Fibroblast of lung (primary cell): ENCODE data around the gene VSTM2A. TPM values are rescaled to one million over a fixed set of nuclear protein-coding genes. Genes with fewer than 3 reads are reported as not detected.

ENCODE experiments used
- DNase-seq, 2 donors: peaks; one replicate each; pipeline versions ENCODE4 v3.0.0 to v3.0.0-alpha.2; 2010; ENCODE audit warnings: low read depth in 2 of 2
- H2AFZ ChIP-seq: 2 replicates; pipeline ENCODE4 v1.5.1; 2012; ENCODE audit warnings: low read length, control low read depth, inconsistent platforms
- H3K27ac ChIP-seq: 2 replicates; pipeline ENCODE4 v1.5.1; 2011; ENCODE audit warnings: low read length, control low read depth; ENCODE audit not compliant: insufficient read depth
- H3K27me3 ChIP-seq: 2 replicates; pipeline ENCODE4 v1.5.1; 2011; ENCODE audit warnings: mild to moderate bottlenecking, low read length; ENCODE audit not compliant: control insufficient read depth, insufficient read depth
- H3K36me3 ChIP-seq: 2 replicates; pipeline ENCODE4 v1.5.1; 2011; ENCODE audit warnings: low read length; ENCODE audit not compliant: control insufficient read depth, insufficient read depth
- H3K4me1 ChIP-seq: 2 replicates; pipeline ENCODE4 v1.5.1; 2011; ENCODE audit warnings: low read length; ENCODE audit not compliant: control insufficient read depth, insufficient read depth; ENCODE audit errors: extremely low read depth
- H3K4me2 ChIP-seq: 2 replicates; pipeline ENCODE4 v1.5.1; 2011; ENCODE audit warnings: low read length, control low read depth; ENCODE audit not compliant: insufficient read depth; ENCODE audit errors: extremely low read depth
- H3K4me3 ChIP-seq, 4 experiments: fragments of 200-600 bp in 1 of 4; sonication (generic) in 1 of 4; replicated peaks in 1 of 4; 2 replicates each; pipeline ENCODE4 v1.5.1; 2011 to 2016; ENCODE audit warnings: low read length in 4 of 4, low read depth in 3 of 4, mild to moderate bottlenecking in 3 of 4, control low read depth in 2 of 4, inconsistent platforms in 1 of 4, mixed read lengths in 1 of 4; ENCODE audit not compliant: insufficient read depth in 1 of 4; ENCODE audit errors: control extremely low read depth in 1 of 4
- H3K79me2 ChIP-seq: 2 replicates; pipeline ENCODE4 v1.5.1; 2012; ENCODE audit warnings: mild to moderate bottlenecking, low read length, inconsistent platforms; ENCODE audit not compliant: control insufficient read depth, insufficient read depth
- H3K9ac ChIP-seq: 2 replicates; pipeline ENCODE4 v1.5.1; 2011; ENCODE audit warnings: mild to moderate bottlenecking, low read length, control low read depth; ENCODE audit not compliant: insufficient read depth
- H3K9me3 ChIP-seq: 2 replicates; pipeline ENCODE4 v1.5.1; 2012; ENCODE audit warnings: low read depth, low read length; ENCODE audit not compliant: control insufficient read depth, insufficient read depth
- H4K20me1 ChIP-seq: 2 replicates; pipeline ENCODE4 v1.5.1; 2011; ENCODE audit warnings: low read length; ENCODE audit not compliant: control insufficient read depth, insufficient read depth; ENCODE audit errors: extremely low read depth
- EZH2 ChIP-seq: IDR thresholded peaks from 2 replicates; pipeline ENCODE4 v1.5.1; 2012; ENCODE audit warnings: low read length, control low read depth, mild to moderate bottlenecking; ENCODE audit errors: missing control alignments
- polyA plus RNA-seq, 2 donors: library from polyadenylated mRNA; depleted of rRNA in 1 of 2; stranded (reverse) in 1 of 2; unstranded in 1 of 2; fragments of >200 nt; gene quantifications; 2 replicates each; pipeline ENCODE4 v1.2.1, GENCODE V29; 2011 to 2012; ENCODE audit warnings: missing spikeins in 1 of 2
- total RNA-seq: library from RNA; depleted of rRNA; stranded (reverse); fragments of >200 nt; gene quantifications from 2 replicates; pipeline ENCODE4 v1.2.1, GENCODE V29; 2014
- TF ChIP-seq, protein P1 (sequence below), 2 donors: IDR thresholded peaks in 1 of 2; conservative IDR thresholded peaks in 1 of 2; 1 replicate in 1 of 2; 2 replicates in 1 of 2; pipeline ENCODE4 v1.5.1; 2011 to 2012; ENCODE audit warnings: low read length in 2 of 2, control low read depth in 1 of 2, inconsistent platforms in 1 of 2, low read depth in 1 of 2, mild to moderate bottlenecking in 1 of 2

VSTM2A gene
- total and polyA plus RNA-seq, 2 donors (not counting 1 experiment from before 2014, with no cell fraction given), result not detected

- DNase-seq, result no peak
- H3K4me2 ChIP-seq, result no peak overlapping the region
- no peak overlapping the region for H3K27ac ChIP-seq
- H3K36me3 ChIP-seq, result no peaks in the 10 kb centered on the region
- no peak overlapping the region for H3K4me3 ChIP-seq
- no peaks in the 10 kb centered on the region for H3K79me2 ChIP-seq
- H2AFZ ChIP-seq, result no peak overlapping the region
- no peak overlapping the region for H3K9ac ChIP-seq
- peaks cover 20% of the 10 kb centered on the region for H3K27me3 ChIP-seq
- no peaks in the 10 kb centered on the region for H3K9me3 ChIP-seq
- no peaks in the 10 kb centered on the region for H4K20me1 ChIP-seq
- TF ChIP-seq, protein P1, sequence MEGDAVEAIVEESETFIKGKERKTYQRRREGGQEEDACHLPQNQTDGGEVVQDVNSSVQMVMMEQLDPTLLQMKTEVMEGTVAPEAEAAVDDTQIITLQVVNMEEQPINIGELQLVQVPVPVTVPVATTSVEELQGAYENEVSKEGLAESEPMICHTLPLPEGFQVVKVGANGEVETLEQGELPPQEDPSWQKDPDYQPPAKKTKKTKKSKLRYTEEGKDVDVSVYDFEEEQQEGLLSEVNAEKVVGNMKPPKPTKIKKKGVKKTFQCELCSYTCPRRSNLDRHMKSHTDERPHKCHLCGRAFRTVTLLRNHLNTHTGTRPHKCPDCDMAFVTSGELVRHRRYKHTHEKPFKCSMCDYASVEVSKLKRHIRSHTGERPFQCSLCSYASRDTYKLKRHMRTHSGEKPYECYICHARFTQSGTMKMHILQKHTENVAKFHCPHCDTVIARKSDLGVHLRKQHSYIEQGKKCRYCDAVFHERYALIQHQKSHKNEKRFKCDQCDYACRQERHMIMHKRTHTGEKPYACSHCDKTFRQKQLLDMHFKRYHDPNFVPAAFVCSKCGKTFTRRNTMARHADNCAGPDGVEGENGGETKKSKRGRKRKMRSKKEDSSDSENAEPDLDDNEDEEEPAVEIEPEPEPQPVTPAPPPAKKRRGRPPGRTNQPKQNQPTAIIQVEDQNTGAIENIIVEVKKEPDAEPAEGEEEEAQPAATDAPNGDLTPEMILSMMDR (conservative IDR thresholded peaks at IDR 0.05 in 1 of 2, IDR thresholded peaks at IDR 0.05 in 1 of 2; ENCODE audit: low read depth in 1 of 2, low read length in 2 of 2), result no peak
- TF ChIP-seq EZH2, result no peak
- H3K4me1 ChIP-seq, result no peaks in the 10 kb centered on the region
These were observed 2.5 kb downstream of the VSTM2A start for GRCh38 chr7:54544527-54545240.

- TF ChIP-seq, protein P1 (conservative IDR thresholded peaks at IDR 0.05 in 1 of 2, IDR thresholded peaks at IDR 0.05 in 1 of 2; ENCODE audit: low read depth in 1 of 2, low read length in 2 of 2), result no peak
- no peak for TF ChIP-seq EZH2
- peaks cover 20% of the 10 kb centered on the region for H3K27me3 ChIP-seq
These were observed 3.0 kb downstream of the VSTM2A start for GRCh38 chr7:54545241-54545563.

GRCh38 chr7:54546081-54546985 lies 4.2 kb downstream of the VSTM2A start:
- Histone ChIP-seq H3K79me2 (no peaks in the 10 kb centered on the region), H3K36me3 (no peaks in the 10 kb centered on the region), H3K4me2 (no peak overlapping the region), H2AFZ (no peak overlapping the region), H3K27ac (no peak overlapping the region), H3K27me3 (peaks cover 20% of the 10 kb centered on the region), H3K9ac (no peak overlapping the region), H3K9me3 (no peaks in the 10 kb centered on the region), H4K20me1 (no peaks in the 10 kb centered on the region), H3K4me3 (no peak overlapping the region), H3K4me1 (no peaks in the 10 kb centered on the region)
- no peak for TF ChIP-seq EZH2
- TF ChIP-seq, protein P1 (conservative IDR thresholded peaks at IDR 0.05 in 1 of 2, IDR thresholded peaks at IDR 0.05 in 1 of 2; ENCODE audit: low read depth in 1 of 2, low read length in 2 of 2), result no peak
- DNase-seq, result no peak

More at GRCh38 chr7:54545241-54545563, 3.0 kb downstream of the VSTM2A start:
- DNase-seq, result no peak
- Histone ChIP-seq H3K9ac (no peak overlapping the region), H2AFZ (no peak overlapping the region), H3K36me3 (no peaks in the 10 kb centered on the region), H3K9me3 (no peaks in the 10 kb centered on the region), H3K27ac (no peak overlapping the region), H3K4me2 (no peak overlapping the region), H4K20me1 (no peaks in the 10 kb centered on the region), H3K4me3 (no peak overlapping the region), H3K4me1 (no peaks in the 10 kb centered on the region), H3K79me2 (no peaks in the 10 kb centered on the region)
